WTC11 (cell line): ENCODE data around the gene APOA4.

Experiments
- ATF3 ChIP-seq: sonication (generic); formaldehyde crosslinking; conservative IDR thresholded peaks from 2 replicates; pipeline ENCODE4 v1.8.1; 2022; ENCODE audit warnings: mild to moderate bottlenecking, missing genetic modification reagents
- CREM ChIP-seq: sonication (generic); formaldehyde crosslinking; IDR thresholded peaks from 2 replicates; pipeline ENCODE4 v1.8.1; 2022; ENCODE audit warnings: mild to moderate bottlenecking, missing genetic modification reagents, moderate library complexity
- E2F5 ChIP-seq: sonication (generic); formaldehyde crosslinking; IDR thresholded peaks from 2 replicates; pipeline ENCODE4 v1.8.1; 2022; ENCODE audit warnings: mild to moderate bottlenecking, moderate library complexity, missing genetic modification reagents
- ESRRA ChIP-seq: sonication (generic); formaldehyde crosslinking; IDR thresholded peaks from 2 replicates; pipeline ENCODE4 v1.8.1; 2022; ENCODE audit warnings: mild to moderate bottlenecking, missing genetic modification reagents, borderline replicate concordance
- ETV6 ChIP-seq: sonication (generic); formaldehyde crosslinking; IDR thresholded peaks from 2 replicates; pipeline ENCODE4 v1.8.1; 2022; ENCODE audit warnings: mild to moderate bottlenecking, missing genetic modification reagents
- IRF1 ChIP-seq: sonication (generic); formaldehyde crosslinking; IDR thresholded peaks from 2 replicates; pipeline ENCODE4 v1.8.0; 2023; ENCODE audit warnings: missing genetic modification reagents
- MAX ChIP-seq: sonication (generic); formaldehyde crosslinking; IDR thresholded peaks from 2 replicates; pipeline ENCODE4 v1.8.0; 2022; ENCODE audit warnings: mild to moderate bottlenecking, missing genetic modification reagents
- NR1H2 ChIP-seq: sonication (generic); formaldehyde crosslinking; IDR thresholded peaks from 2 replicates; pipeline ENCODE4 v1.9.0; 2021; ENCODE audit warnings: mild to moderate bottlenecking, moderate library complexity, missing genetic modification reagents
- TCF7 ChIP-seq: sonication (generic); formaldehyde crosslinking; IDR thresholded peaks from 2 replicates; pipeline ENCODE4 v1.8.0; 2022; ENCODE audit warnings: mild to moderate bottlenecking, low read depth, missing genetic modification reagents, moderate library complexity
- ZBTB21 ChIP-seq: sonication (generic); formaldehyde crosslinking; IDR thresholded peaks from 2 replicates; pipeline ENCODE4 v1.8.1; 2023; ENCODE audit warnings: mild to moderate bottlenecking, missing genetic modification reagents, borderline replicate concordance
- ZNF232 ChIP-seq: sonication (generic); formaldehyde crosslinking; IDR thresholded peaks from 2 replicates; pipeline ENCODE4 v1.8.0; 2022; ENCODE audit warnings: mild to moderate bottlenecking, missing genetic modification reagents
- TF ChIP-seq, protein P1 (sequence below): fragments of 200-600 bp; IDR thresholded peaks from 2 replicates; pipeline ENCODE4 v1.8.0; 2022; ENCODE audit warnings: antibody characterized with exemption
- TF ChIP-seq, protein P2 (sequence below): sonication (generic); formaldehyde crosslinking; IDR thresholded peaks from 2 replicates; pipeline ENCODE4 v1.8.1; 2022; ENCODE audit warnings: low read depth, missing genetic modification reagents, borderline replicate concordance
- TF ChIP-seq, protein P3 (sequence below): sonication (generic); formaldehyde crosslinking; IDR thresholded peaks from 2 replicates; pipeline ENCODE4 v1.8.1; 2023; ENCODE audit warnings: mild to moderate bottlenecking, missing genetic modification reagents, moderate library complexity

DNA sequence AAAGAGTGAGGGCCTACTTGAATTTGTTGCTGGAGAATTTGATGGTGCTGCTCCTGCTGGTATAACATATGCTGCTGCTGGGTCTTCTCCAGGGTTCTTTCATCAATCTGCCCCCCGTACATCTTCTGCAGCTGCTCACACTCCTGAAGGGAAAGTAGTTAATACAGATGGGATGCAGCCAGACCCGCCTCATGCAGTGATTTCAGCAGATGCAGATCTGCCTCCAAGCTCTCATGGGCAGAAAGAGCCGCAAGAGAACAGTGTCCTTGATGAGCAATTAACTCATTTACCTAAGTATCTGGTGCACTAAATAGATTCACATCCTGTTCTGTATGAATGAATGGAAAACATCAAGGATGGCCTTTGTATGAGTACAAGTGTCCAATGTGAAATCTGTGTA is 39.1 kb upstream of the APOA4 start:
- TF ChIP-seq ZBTB21 (CRISPR knock-in tag) (no peak), MAX (CRISPR knock-in tag) (no peak), ETV6 (CRISPR knock-in tag) (no peak), ESRRA (CRISPR knock-in tag) (no peak), E2F5 (CRISPR knock-in tag) (no peak), TCF7 (CRISPR knock-in tag) (no peak), CREM (no peak), ZNF232 (no peak), NR1H2 (CRISPR knock-in tag) (no peak), IRF1 (CRISPR knock-in tag) (no peak), ATF3 (CRISPR knock-in tag) (no peak)
- TF ChIP-seq, protein P1, sequence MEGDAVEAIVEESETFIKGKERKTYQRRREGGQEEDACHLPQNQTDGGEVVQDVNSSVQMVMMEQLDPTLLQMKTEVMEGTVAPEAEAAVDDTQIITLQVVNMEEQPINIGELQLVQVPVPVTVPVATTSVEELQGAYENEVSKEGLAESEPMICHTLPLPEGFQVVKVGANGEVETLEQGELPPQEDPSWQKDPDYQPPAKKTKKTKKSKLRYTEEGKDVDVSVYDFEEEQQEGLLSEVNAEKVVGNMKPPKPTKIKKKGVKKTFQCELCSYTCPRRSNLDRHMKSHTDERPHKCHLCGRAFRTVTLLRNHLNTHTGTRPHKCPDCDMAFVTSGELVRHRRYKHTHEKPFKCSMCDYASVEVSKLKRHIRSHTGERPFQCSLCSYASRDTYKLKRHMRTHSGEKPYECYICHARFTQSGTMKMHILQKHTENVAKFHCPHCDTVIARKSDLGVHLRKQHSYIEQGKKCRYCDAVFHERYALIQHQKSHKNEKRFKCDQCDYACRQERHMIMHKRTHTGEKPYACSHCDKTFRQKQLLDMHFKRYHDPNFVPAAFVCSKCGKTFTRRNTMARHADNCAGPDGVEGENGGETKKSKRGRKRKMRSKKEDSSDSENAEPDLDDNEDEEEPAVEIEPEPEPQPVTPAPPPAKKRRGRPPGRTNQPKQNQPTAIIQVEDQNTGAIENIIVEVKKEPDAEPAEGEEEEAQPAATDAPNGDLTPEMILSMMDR = no peak
- TF ChIP-seq, protein P2, sequence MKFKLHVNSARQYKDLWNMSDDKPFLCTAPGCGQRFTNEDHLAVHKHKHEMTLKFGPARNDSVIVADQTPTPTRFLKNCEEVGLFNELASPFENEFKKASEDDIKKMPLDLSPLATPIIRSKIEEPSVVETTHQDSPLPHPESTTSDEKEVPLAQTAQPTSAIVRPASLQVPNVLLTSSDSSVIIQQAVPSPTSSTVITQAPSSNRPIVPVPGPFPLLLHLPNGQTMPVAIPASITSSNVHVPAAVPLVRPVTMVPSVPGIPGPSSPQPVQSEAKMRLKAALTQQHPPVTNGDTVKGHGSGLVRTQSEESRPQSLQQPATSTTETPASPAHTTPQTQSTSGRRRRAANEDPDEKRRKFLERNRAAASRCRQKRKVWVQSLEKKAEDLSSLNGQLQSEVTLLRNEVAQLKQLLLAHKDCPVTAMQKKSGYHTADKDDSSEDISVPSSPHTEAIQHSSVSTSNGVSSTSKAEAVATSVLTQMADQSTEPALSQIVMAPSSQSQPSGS (CRISPR knock-in tag) = no peak
- TF ChIP-seq, protein P3, sequence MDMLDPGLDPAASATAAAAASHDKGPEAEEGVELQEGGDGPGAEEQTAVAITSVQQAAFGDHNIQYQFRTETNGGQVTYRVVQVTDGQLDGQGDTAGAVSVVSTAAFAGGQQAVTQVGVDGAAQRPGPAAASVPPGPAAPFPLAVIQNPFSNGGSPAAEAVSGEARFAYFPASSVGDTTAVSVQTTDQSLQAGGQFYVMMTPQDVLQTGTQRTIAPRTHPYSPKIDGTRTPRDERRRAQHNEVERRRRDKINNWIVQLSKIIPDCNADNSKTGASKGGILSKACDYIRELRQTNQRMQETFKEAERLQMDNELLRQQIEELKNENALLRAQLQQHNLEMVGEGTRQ (CRISPR knock-in tag) = no peak
